Lower leg skin (tissue), 4 donors: ENCODE measurements around the gene NRG4. TPM values are rescaled to one million over a fixed set of nuclear protein-coding genes. Genes with fewer than 3 reads are reported as not detected.

Experiments
- DNase-seq, 2 donors: peaks; one replicate each; pipeline ENCODE4 v3.0.0-alpha.2; 2019; ENCODE audit warnings: low spot score in 2 of 2
- H3K4me3 ChIP-seq: fragments of 200-600 bp; sonication (generic); 2 replicates; pipeline ENCODE4 v1.5.1; 2017; ENCODE audit warnings: mild to moderate bottlenecking, low read depth; ENCODE audit not compliant: poor library complexity, severe bottlenecking
- CTCF ChIP-seq, 3 donors: fragments of 450-650 bp; IDR thresholded peaks; one replicate each; pipeline ENCODE4 v1.5.1; 2016; ENCODE audit warnings: antibody characterized with exemption in 3 of 3, mild to moderate bottlenecking in 3 of 3, moderate library complexity in 2 of 3
- POLR2A ChIP-seq, 2 donors: fragments of 450-650 bp; IDR thresholded peaks; one replicate each; pipeline ENCODE4 v1.6.1; 2016 to 2017; ENCODE audit warnings: antibody characterized with exemption in 2 of 2, mild to moderate bottlenecking in 1 of 2, moderate library complexity in 1 of 2
- WGBS, 2 donors: methylation state at CpG; one replicate each; pipeline ENCODE4 v1.1.5; 2018; 5-methylcytosine and 5-hydroxymethylcytosine counted together
- intact Hi-C: fragments of 100-400 bp; cut with DNase I; formaldehyde crosslinking; loops from one replicate; pipeline ENCODE4 v1.15.0; 2023; ENCODE audit warnings: low total_unique reads
- total RNA-seq, 4 donors: library from RNA; depleted of rRNA; stranded (reverse); fragments of >200 nt; gene quantifications; one replicate each; pipeline ENCODE4 v1.1.0, GENCODE V29; 2016

Gene NRG4
- total RNA-seq, 4 donors from 2014 or later: 0.25 to 4.6 (median 1.8) TPM

GRCh38 chr15:75928680-75929608, 83.3 kb downstream of the NRG4 start:
- no peak for DNase-seq
- intact Hi-C loops: no loop called here
- TF ChIP-seq CTCF (IDR thresholded peaks at IDR 0.05) (no peak), POLR2A (IDR thresholded peaks at IDR 0.05) (no peak)
- WGBS, 2 donors: 75 to 80% methylated on average over 9 of the region's 9 CpGs
- no peak overlapping the region for H3K4me3 ChIP-seq

GRCh38 chr15:75927601-75928000, 84.6 kb downstream of the NRG4 start:
- no peak for DNase-seq
- H3K4me3 ChIP-seq: no peak overlapping the region
- TF ChIP-seq POLR2A (IDR thresholded peaks at IDR 0.05) (no peak), CTCF (IDR thresholded peaks at IDR 0.05) (no peak)
- intact Hi-C loops: no loop called here
- WGBS, 2 donors: 85 to 94% methylated on average over 4 of the region's 4 CpGs

GRCh38 chr15:75926931-75927330, 85.3 kb downstream of the NRG4 start:
- H3K4me3 ChIP-seq: no peak overlapping the region
- no peak for DNase-seq
- WGBS, 2 donors: 88 to 91% methylated on average over 3 of the region's 3 CpGs
- TF ChIP-seq CTCF (IDR thresholded peaks at IDR 0.05): no peak
- intact Hi-C loops: no loop called here

- H3K4me3 ChIP-seq: no peak overlapping the region
- no peak for DNase-seq
- TF ChIP-seq CTCF (IDR thresholded peaks at IDR 0.05) (no peak), POLR2A (IDR thresholded peaks at IDR 0.05) (no peak)
- WGBS, 2 donors: 71 to 85% methylated on average over 2 of the region's 2 CpGs
- intact Hi-C loops: no loop called here
Measured at GRCh38 chr15:75925440-75925839, 86.8 kb downstream of the NRG4 start.

- intact Hi-C loops: no loop called here
- DNase-seq: no peak
Measured at GRCh38 chr15:75924576-75924975, 87.6 kb downstream of the NRG4 start.

More at GRCh38 chr15:75924576-75924975, 87.6 kb downstream of the NRG4 start:
- no peak for TF ChIP-seq CTCF (IDR thresholded peaks at IDR 0.05)
- no peak for TF ChIP-seq POLR2A (IDR thresholded peaks at IDR 0.05)
- H3K4me3 ChIP-seq: no peak overlapping the region
- WGBS, 2 donors: 47 to 82% methylated on average over 1 of the region's 1 CpG
